GM23248 (cell line): ENCODE data around the gene PRSS16. TPM values are rescaled to one million over a fixed set of nuclear protein-coding genes. Genes with fewer than 3 reads are reported as not detected.
A peak's percentile ranks its signal among the peaks of the same experiment; 100 is the strongest.

ENCODE experiments used
- DNase-seq: peaks from one replicate; pipeline ENCODE4 v3.0.0-alpha.2; 2015
- H2AFZ ChIP-seq: fragments of 200-600 bp; sonication (generic); 2 replicates; pipeline ENCODE4 v1.6.1; 2016; ENCODE audit warnings: antibody characterized with exemption
- H3F3A ChIP-seq: fragments of 200-600 bp; sonication (generic); 2 replicates; pipeline ENCODE4 v1.6.1; 2016; ENCODE audit warnings: mild to moderate bottlenecking, antibody characterized with exemption, mixed run types; ENCODE audit not compliant: insufficient read depth
- H3K27ac ChIP-seq: fragments of 200-600 bp; sonication (generic); 2 replicates; pipeline ENCODE4 v1.5.1; 2016; ENCODE audit warnings: mild to moderate bottlenecking
- H3K27me3 ChIP-seq: fragments of 200-600 bp; sonication (generic); replicated peaks from 2 replicates; pipeline ENCODE4 v1.6.1; 2016; ENCODE audit warnings: mild to moderate bottlenecking; ENCODE audit not compliant: insufficient read depth
- H3K36me3 ChIP-seq: fragments of 200-600 bp; sonication (generic); 2 replicates; pipeline ENCODE4 v1.6.1; 2016; ENCODE audit warnings: low read depth, mild to moderate bottlenecking
- H3K4me1 ChIP-seq: fragments of 200-600 bp; sonication (generic); 2 replicates; pipeline ENCODE4 v1.6.1; 2016; ENCODE audit warnings: mild to moderate bottlenecking; ENCODE audit not compliant: insufficient read depth
- H3K4me2 ChIP-seq: fragments of 200-600 bp; sonication (generic); one replicate; pipeline ENCODE4 v1.6.1; 2016; ENCODE audit warnings: mild to moderate bottlenecking; ENCODE audit not compliant: unreplicated experiment
- H3K4me3 ChIP-seq: fragments of 200-600 bp; sonication (generic); 2 replicates; pipeline ENCODE4 v1.5.1; 2016; ENCODE audit warnings: mild to moderate bottlenecking
- H3K79me2 ChIP-seq: fragments of 200-600 bp; sonication (generic); 2 replicates; pipeline ENCODE4 v1.6.1; 2016; ENCODE audit warnings: mild to moderate bottlenecking; ENCODE audit not compliant: insufficient read depth
- H3K9ac ChIP-seq: fragments of 200-600 bp; sonication (generic); 2 replicates; pipeline ENCODE4 v1.6.1; 2016; ENCODE audit warnings: mild to moderate bottlenecking
- H3K9me2 ChIP-seq: fragments of 200-600 bp; sonication (generic); 2 replicates; pipeline ENCODE4 v1.6.1; 2016; ENCODE audit warnings: mixed run types, mild to moderate bottlenecking, moderate library complexity; ENCODE audit not compliant: insufficient read depth
- H3K9me3 ChIP-seq: fragments of 200-600 bp; sonication (generic); one replicate; pipeline ENCODE4 v1.6.1; 2017; ENCODE audit warnings: low read depth
- H4K20me1 ChIP-seq: fragments of 200-600 bp; sonication (generic); 2 replicates; pipeline ENCODE4 v1.6.0; 2016; ENCODE audit not compliant: insufficient read depth
- EZH2 ChIP-seq: fragments of 200-600 bp; sonication (generic); IDR thresholded peaks from 2 replicates; pipeline ENCODE4 v1.6.1; 2018; ENCODE audit warnings: antibody characterized with exemption, mild to moderate bottlenecking; ENCODE audit not compliant: insufficient read depth, poor library complexity, severe bottlenecking
- EZH2phosphoT487 ChIP-seq: fragments of 200-600 bp; sonication (generic); IDR thresholded peaks from 2 replicates; pipeline ENCODE4 v1.6.1; 2018; ENCODE audit warnings: antibody characterized with exemption, moderate library complexity, mild to moderate bottlenecking, low read depth; ENCODE audit not compliant: insufficient read depth
- WGBS, 2 experiments: methylation state at CpG; one replicate each; pipeline ENCODE4 v1.1.6; 2015 to 2017; ENCODE audit warnings: low lambda C conversion rate in 2 of 2, low coverage in 1 of 2; ENCODE audit errors: missing lambda C conversion rate in 2 of 2; 5-methylcytosine and 5-hydroxymethylcytosine counted together
- in situ Hi-C: fragments of 300-500 bp; cut with MboI; formaldehyde crosslinking; loops from 2 replicates; pipeline ENCODE4 v1.15.0; 2020
- polyA plus RNA-seq: library from polyadenylated mRNA; unstranded; fragments of >200 nt; fragmentation: Nextera tagmentation; extraction: Ambion mirVana; gene quantifications from 2 replicates; pipeline ENCODE4 v1.2.1, GENCODE V29; 2016
- total RNA-seq: library from RNA; depleted of rRNA; stranded (reverse); fragments of >200 nt; shearing (Covaris generic); gene quantifications from 2 replicates; pipeline ENCODE4 v1.2.3, GENCODE V29; 2014

Gene PRSS16
- total and polyA plus RNA-seq, 2 experiments from 2014 or later = 0.86 TPM; not detected in 1

- TF ChIP-seq EZH2 (no peak), EZH2phosphoT487 (no peak)
- H3K27me3 ChIP-seq = peaks cover 76% of the 10 kb centered on the region
- H4K20me1 ChIP-seq = no peaks in the 10 kb centered on the region
- H3K4me3 ChIP-seq = peak overlapping the region; percentile 65
- in situ Hi-C loops = no loop called here
- peak overlapping the region; percentile 49 for H3K4me2 ChIP-seq
- H3K9ac ChIP-seq = no peak overlapping the region
- DNase-seq = peak; percentile 18
- H3K27ac ChIP-seq = no peak overlapping the region
- H3K9me3 ChIP-seq = no peaks in the 10 kb centered on the region
- no peaks in the 10 kb centered on the region for H3K79me2 ChIP-seq
- no peaks in the 10 kb centered on the region for H3K36me3 ChIP-seq
- no peaks in the 10 kb centered on the region for H3F3A ChIP-seq
- WGBS, 2 experiments = 5 to 6% methylated on average over 28 to 35 of the region's 35 CpGs
- no peaks in the 10 kb centered on the region for H3K9me2 ChIP-seq
- peak overlapping the region; percentile 67 for H2AFZ ChIP-seq
- no peaks in the 10 kb centered on the region for H3K4me1 ChIP-seq
These were observed 3.0 kb downstream of the PRSS16 start for GRCh38 chr6:27250277-27251111.

GRCh38 chr6:27251112-27251605 lies 3.7 kb downstream of the PRSS16 start:
- no peak for TF ChIP-seq EZH2phosphoT487
- Histone ChIP-seq H4K20me1 (no peaks in the 10 kb centered on the region), H3K4me1 (no peaks in the 10 kb centered on the region), H3K9ac (no peak overlapping the region), H3K36me3 (no peaks in the 10 kb centered on the region), H3F3A (no peaks in the 10 kb centered on the region), H3K4me2 (peak overlapping the region; percentile 49), H3K9me2 (no peaks in the 10 kb centered on the region), H3K4me3 (peak overlapping the region; percentile 65), H3K27ac (no peak overlapping the region), H3K27me3 (peaks cover 83% of the 10 kb centered on the region), H3K79me2 (no peaks in the 10 kb centered on the region), H3K9me3 (no peaks in the 10 kb centered on the region), H2AFZ (peak overlapping the region; percentile 67)
- peak; percentile 35 for DNase-seq
- in situ Hi-C loops = no loop called here
- 4% methylated on average over 25 to 32 of the region's 32 CpGs for WGBS, 2 experiments

GRCh38 chr6:27251606-27252251 lies 4.2 kb downstream of the PRSS16 start:
- H3K36me3 ChIP-seq = no peaks in the 10 kb centered on the region
- peak overlapping the region; percentile 80 for H3K4me2 ChIP-seq
- peak overlapping the region; percentile 62; the same call in 1 of the 2 replicates for H2AFZ ChIP-seq
- 8 to 10% methylated on average over 41 of the region's 46 CpGs for WGBS, 2 experiments
- no peaks in the 10 kb centered on the region for H3F3A ChIP-seq
- in situ Hi-C loops = no loop called here
- H3K27ac ChIP-seq = no peak overlapping the region
- peak overlapping the region; percentile 65 for H3K4me3 ChIP-seq
- no peaks in the 10 kb centered on the region for H3K9me2 ChIP-seq
- H3K27me3 ChIP-seq = peaks cover 83% of the 10 kb centered on the region
- no peaks in the 10 kb centered on the region for H3K4me1 ChIP-seq
- no peak overlapping the region for H3K9ac ChIP-seq
- no peak for TF ChIP-seq EZH2
- TF ChIP-seq EZH2phosphoT487 = no peak
- H3K9me3 ChIP-seq = no peaks in the 10 kb centered on the region
- no peaks in the 10 kb centered on the region for H3K79me2 ChIP-seq
- DNase-seq = peak; percentile 60
- no peaks in the 10 kb centered on the region for H4K20me1 ChIP-seq

GRCh38 chr6:27254566-27254965 lies 7.1 kb downstream of the PRSS16 start:
- Histone ChIP-seq H3K27ac (no peak overlapping the region), H3K27me3 (peaks cover 58% of the 10 kb centered on the region), H3K9me2 (no peaks in the 10 kb centered on the region), H2AFZ (no peak overlapping the region), H3K36me3 (no peaks in the 10 kb centered on the region), H3K9me3 (no peaks in the 10 kb centered on the region), H3F3A (no peaks in the 10 kb centered on the region), H3K9ac (no peak overlapping the region), H3K4me1 (no peaks in the 10 kb centered on the region), H3K79me2 (no peaks in the 10 kb centered on the region), H3K4me2 (no peak overlapping the region), H3K4me3 (no peak overlapping the region), H4K20me1 (no peaks in the 10 kb centered on the region)
- TF ChIP-seq EZH2 (no peak), EZH2phosphoT487 (no peak)
- in situ Hi-C loops = no loop called here
- 2 to 8% methylated on average over 3 of the region's 3 CpGs for WGBS, 2 experiments
- DNase-seq = no peak
